ENCODE measurements around the gene ARHGAP10.

The ARHGAP10 gene

DNA sequence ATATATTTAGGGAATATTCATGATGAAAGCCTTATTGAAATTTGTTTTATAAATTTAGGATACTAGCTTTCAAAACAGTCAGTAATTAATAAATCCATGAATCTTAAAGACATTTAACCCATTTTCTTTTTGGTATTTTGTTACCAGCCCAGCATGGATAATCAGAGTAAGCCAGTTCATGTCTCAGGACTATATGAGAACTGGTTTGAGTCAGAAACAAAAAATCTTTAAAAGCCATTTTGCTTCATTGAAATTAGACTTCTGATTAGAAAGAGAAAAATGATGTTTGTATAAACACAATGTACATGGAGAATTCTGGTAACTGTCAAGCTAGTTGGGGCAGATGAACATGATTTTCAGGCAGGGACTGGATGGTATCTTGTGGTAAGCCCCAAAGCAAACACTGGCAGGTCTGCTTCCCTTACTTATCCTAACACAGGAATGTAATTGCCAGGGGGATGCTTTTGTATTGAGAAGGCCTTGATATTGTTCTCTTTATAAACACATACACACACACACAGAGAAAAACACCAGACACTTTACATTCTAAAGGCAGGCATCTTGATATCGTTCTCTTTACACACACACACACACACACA, 9.4 kb downstream of the ARHGAP10 start:
- Mint-ChIP-seq H3K4me1 (ENCODE audit: low read depth) (peaks cover 14% of the 10 kb centered on the region), H3K27ac (no peak overlapping the region), H3K27me3 (no peaks in the 10 kb centered on the region), H3K36me3 (ENCODE audit: low read depth) (no peaks in the 10 kb centered on the region), H3K4me3 (no peak overlapping the region), H3K9me3 (no peaks in the 10 kb centered on the region)
- no peak for DNase-seq

DNA sequence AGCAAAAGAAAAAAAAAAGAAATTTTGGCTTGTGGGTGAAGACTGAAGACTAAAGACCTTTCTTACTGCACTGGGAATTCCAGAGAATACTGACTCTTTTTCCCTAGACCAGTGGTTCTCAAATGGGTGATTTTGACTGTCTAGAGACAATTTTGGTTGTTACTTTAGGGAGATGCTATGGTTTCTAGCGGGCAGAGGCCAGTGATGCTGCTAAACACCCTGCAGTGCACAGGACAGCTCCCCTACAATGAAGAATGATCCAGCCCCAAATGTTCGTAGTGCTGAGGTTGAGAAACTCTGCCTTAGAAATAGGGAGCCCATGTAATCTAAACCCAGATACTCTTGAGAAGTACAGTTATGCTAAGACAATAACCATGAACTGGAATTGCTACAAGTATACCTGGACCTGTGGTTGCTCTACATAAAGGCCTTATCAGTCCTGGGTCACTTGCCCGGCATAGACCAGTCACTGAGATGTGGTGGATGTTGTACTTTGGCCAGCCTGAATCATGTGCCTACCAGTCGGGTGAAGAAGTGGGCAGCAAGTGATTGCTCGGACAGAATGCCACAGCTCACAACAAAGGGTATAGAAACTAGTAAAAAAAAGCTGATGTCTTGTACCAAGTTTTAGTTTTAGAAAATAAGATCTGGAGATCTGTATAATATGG, 16.0 kb downstream of the ARHGAP10 start:
- Mint-ChIP-seq H3K36me3 (ENCODE audit: low read depth) (no peaks in the 10 kb centered on the region), H3K9me3 (no peaks in the 10 kb centered on the region), H3K4me3 (no peak overlapping the region), H3K4me1 (ENCODE audit: low read depth) (peaks cover 7% of the 10 kb centered on the region), H3K27ac (no peak overlapping the region), H3K27me3 (no peaks in the 10 kb centered on the region)
- DNase-seq = no peak

GRCh38 chr4:147749811-147750321, 18.0 kb downstream of the ARHGAP10 start:
- Mint-ChIP-seq H3K9me3 (no peaks in the 10 kb centered on the region), H3K27ac (no peak overlapping the region), H3K4me1 (ENCODE audit: low read depth) (peaks cover 7% of the 10 kb centered on the region), H3K36me3 (ENCODE audit: low read depth) (no peaks in the 10 kb centered on the region), H3K27me3 (no peaks in the 10 kb centered on the region), H3K4me3 (no peak overlapping the region)
- DNase-seq = no peak

DNA sequence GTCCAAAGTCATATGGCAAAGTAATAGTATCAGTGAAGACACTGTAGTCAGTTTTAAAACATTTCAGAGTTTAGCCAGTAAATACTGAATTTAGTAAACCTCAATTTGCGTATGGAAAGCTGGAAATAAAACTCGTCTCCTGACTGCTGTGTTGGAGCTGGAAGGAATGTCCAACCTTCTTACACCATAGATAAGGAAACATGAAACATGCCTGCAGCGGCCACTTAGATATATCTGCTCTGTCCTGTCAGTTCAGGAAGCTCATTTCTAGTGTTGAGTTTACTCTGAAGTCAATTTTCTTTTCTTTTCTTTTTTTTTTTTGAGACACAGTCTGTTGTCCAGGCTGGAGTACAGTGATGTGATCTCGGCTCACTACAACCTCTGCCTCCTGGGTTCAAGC, 21.2 kb downstream of the ARHGAP10 start:
- no peak for DNase-seq
- no peak overlapping the region for H3K4me3 Mint-ChIP-seq
- H3K9me3 Mint-ChIP-seq = no peaks in the 10 kb centered on the region
- H3K27ac Mint-ChIP-seq = no peak overlapping the region
- H3K36me3 Mint-ChIP-seq (ENCODE audit: low read depth) = no peaks in the 10 kb centered on the region
- H3K27me3 Mint-ChIP-seq = no peaks in the 10 kb centered on the region
- peaks cover 15% of the 10 kb centered on the region for H3K4me1 Mint-ChIP-seq (ENCODE audit: low read depth)

- no peaks in the 10 kb centered on the region for H3K27me3 Mint-ChIP-seq
- DNase-seq = no peak
- peaks cover 15% of the 10 kb centered on the region for H3K4me1 Mint-ChIP-seq (ENCODE audit: low read depth)
- no peak overlapping the region for H3K27ac Mint-ChIP-seq
- no peaks in the 10 kb centered on the region for H3K9me3 Mint-ChIP-seq
- H3K4me3 Mint-ChIP-seq = no peak overlapping the region
- H3K36me3 Mint-ChIP-seq (ENCODE audit: low read depth) = no peaks in the 10 kb centered on the region
These were observed 22.2 kb downstream of the ARHGAP10 start for GRCh38 chr4:147754037-147754445.

DNA sequence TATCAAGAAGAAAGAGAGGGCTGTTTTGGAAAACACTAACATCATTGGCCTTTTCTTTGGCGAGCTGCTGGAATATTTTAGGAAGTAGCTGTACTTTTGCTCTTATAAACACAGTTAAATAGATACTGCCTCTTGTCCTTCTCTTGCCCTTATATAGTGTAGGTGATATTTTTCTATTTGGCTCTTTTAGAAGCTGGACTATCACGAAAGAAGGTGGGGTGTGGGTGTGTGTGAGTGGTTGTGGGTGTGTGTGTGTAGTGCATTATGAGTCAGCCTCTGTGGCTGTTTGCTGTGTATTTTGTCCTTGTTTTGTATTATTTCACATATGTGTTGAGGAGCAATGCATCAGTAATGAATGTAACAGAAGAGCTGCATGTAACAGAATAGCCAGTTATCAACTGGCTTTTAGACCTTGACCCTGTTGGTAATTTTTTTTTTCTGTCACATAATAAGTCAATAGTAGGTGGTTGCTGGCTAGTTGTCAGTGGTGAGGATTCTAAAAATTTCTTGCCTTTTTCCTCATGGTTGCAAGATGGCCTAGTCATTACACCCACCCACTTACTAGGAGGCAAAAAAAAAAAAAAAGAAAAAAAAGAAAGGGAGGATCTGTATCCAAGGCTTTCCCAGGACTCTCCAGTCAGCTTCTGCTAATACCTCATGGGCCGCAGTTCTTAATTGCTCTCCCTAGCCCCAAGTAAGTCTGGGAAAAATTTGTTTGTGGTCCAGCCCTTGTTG, 23.8 kb downstream of the ARHGAP10 start:
- H3K4me3 Mint-ChIP-seq = no peak overlapping the region
- peaks cover 8% of the 10 kb centered on the region for H3K4me1 Mint-ChIP-seq (ENCODE audit: low read depth)
- H3K9me3 Mint-ChIP-seq = no peaks in the 10 kb centered on the region
- H3K27me3 Mint-ChIP-seq = no peaks in the 10 kb centered on the region
- no peak for DNase-seq
- H3K36me3 Mint-ChIP-seq (ENCODE audit: low read depth) = no peaks in the 10 kb centered on the region
- H3K27ac Mint-ChIP-seq = no peak overlapping the region

GRCh38 chr4:147756417-147756816, 24.5 kb downstream of the ARHGAP10 start:
- no peak for DNase-seq
- Mint-ChIP-seq H3K4me3 (no peak overlapping the region), H3K4me1 (ENCODE audit: low read depth) (peaks cover 11% of the 10 kb centered on the region), H3K9me3 (no peaks in the 10 kb centered on the region), H3K27me3 (no peaks in the 10 kb centered on the region), H3K27ac (no peak overlapping the region), H3K36me3 (ENCODE audit: low read depth) (no peaks in the 10 kb centered on the region)

DNA sequence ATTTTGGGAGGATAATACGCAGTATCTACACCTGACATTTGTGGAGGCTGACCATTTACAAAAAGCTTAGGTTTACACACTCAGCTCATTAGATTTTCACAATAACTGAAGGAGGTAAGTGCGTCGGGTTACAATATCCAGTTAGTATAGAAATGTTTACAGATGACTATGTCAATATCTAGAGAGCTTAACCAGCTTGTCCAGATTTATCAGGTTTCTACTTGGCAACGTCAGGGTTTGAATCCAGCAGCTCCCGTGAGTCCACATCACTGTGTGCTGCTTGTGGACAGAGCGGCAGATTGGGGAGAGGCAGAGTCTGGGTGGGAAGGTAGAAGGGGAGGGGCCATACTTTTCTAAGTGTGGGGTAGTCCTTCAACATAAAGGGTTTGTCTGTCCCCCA, 28.3 kb downstream of the ARHGAP10 start:
- H3K27ac Mint-ChIP-seq = no peak overlapping the region
- H3K4me3 Mint-ChIP-seq = no peak overlapping the region
- no peaks in the 10 kb centered on the region for H3K36me3 Mint-ChIP-seq (ENCODE audit: low read depth)
- DNase-seq = no peak
- H3K9me3 Mint-ChIP-seq = no peaks in the 10 kb centered on the region
- H3K27me3 Mint-ChIP-seq = no peaks in the 10 kb centered on the region
- peaks cover 10% of the 10 kb centered on the region for H3K4me1 Mint-ChIP-seq (ENCODE audit: low read depth)

GRCh38 chr4:147760695-147761094, 28.8 kb downstream of the ARHGAP10 start:
- Mint-ChIP-seq H3K9me3 (no peaks in the 10 kb centered on the region), H3K27me3 (no peaks in the 10 kb centered on the region), H3K36me3 (ENCODE audit: low read depth) (no peaks in the 10 kb centered on the region), H3K4me1 (ENCODE audit: low read depth) (peaks cover 6% of the 10 kb centered on the region), H3K4me3 (no peak overlapping the region), H3K27ac (no peak overlapping the region)
- DNase-seq = no peak

GRCh38 chr4:147761218-147761883, 29.5 kb downstream of the ARHGAP10 start:
- H3K27ac Mint-ChIP-seq = no peak overlapping the region
- H3K27me3 Mint-ChIP-seq = no peaks in the 10 kb centered on the region
- no peak for DNase-seq
- H3K36me3 Mint-ChIP-seq (ENCODE audit: low read depth) = no peaks in the 10 kb centered on the region
- H3K4me1 Mint-ChIP-seq (ENCODE audit: low read depth) = peaks cover 3% of the 10 kb centered on the region
- H3K9me3 Mint-ChIP-seq = no peaks in the 10 kb centered on the region
- no peak overlapping the region for H3K4me3 Mint-ChIP-seq

DNA sequence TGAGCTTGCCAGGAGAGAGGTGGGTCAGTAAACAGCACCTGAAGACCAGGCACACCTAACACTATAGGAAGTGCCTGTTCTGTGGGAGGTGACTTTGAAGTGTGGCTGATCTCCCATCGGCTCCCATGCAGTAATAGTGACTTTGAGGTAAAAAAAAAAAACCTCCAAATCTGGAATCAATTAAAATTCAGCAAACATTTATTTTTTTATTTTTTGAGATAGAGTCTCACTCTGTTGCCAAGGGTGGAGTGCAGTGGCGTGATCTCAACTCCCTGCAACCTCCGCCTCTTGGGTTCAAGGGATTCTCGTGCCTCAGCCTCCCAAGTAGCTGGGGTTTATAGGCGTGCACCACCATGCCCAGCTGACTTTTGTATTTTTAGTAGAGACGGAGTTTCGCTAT, 32.4 kb downstream of the ARHGAP10 start:
- Mint-ChIP-seq H3K4me3 (no peak overlapping the region), H3K4me1 (ENCODE audit: low read depth) (peaks cover 13% of the 10 kb centered on the region), H3K27me3 (no peaks in the 10 kb centered on the region), H3K27ac (no peak overlapping the region), H3K9me3 (no peaks in the 10 kb centered on the region), H3K36me3 (ENCODE audit: low read depth) (no peaks in the 10 kb centered on the region)
- no peak for DNase-seq

GRCh38 chr4:147765121-147765529, 33.2 kb downstream of the ARHGAP10 start:
- H3K4me1 Mint-ChIP-seq (ENCODE audit: low read depth) = peaks cover 20% of the 10 kb centered on the region
- no peaks in the 10 kb centered on the region for H3K36me3 Mint-ChIP-seq (ENCODE audit: low read depth)
- no peak overlapping the region for H3K27ac Mint-ChIP-seq
- H3K27me3 Mint-ChIP-seq = no peaks in the 10 kb centered on the region
- no peak for DNase-seq
- H3K4me3 Mint-ChIP-seq = no peak overlapping the region
- no peaks in the 10 kb centered on the region for H3K9me3 Mint-ChIP-seq

GRCh38 chr4:147768113-147768512, 36.2 kb downstream of the ARHGAP10 start:
- Mint-ChIP-seq H3K9me3 (no peaks in the 10 kb centered on the region), H3K27ac (no peak overlapping the region), H3K4me1 (ENCODE audit: low read depth) (peaks cover 21% of the 10 kb centered on the region), H3K4me3 (no peak overlapping the region), H3K36me3 (ENCODE audit: low read depth) (no peaks in the 10 kb centered on the region), H3K27me3 (no peaks in the 10 kb centered on the region)
- DNase-seq = no peak

- DNase-seq = no peak
- Mint-ChIP-seq H3K36me3 (ENCODE audit: low read depth) (no peaks in the 10 kb centered on the region), H3K4me1 (ENCODE audit: low read depth) (peaks cover 33% of the 10 kb centered on the region), H3K4me3 (no peak overlapping the region), H3K27ac (peak overlapping the region; percentile 61), H3K9me3 (no peaks in the 10 kb centered on the region), H3K27me3 (no peaks in the 10 kb centered on the region)
These were observed 37.5 kb downstream of the ARHGAP10 start for GRCh38 chr4:147769386-147769785.

Measured in activated T-cell treated with anti-CD3 and anti-CD28 coated beads, Interleukin-2, amount 50 U/mL, for 24 hours (primary cell).